RWPE1 (cell line): ENCODE results near the gene PLGRKT.
"Not testable (repeated sequence)": the region's sequence is repeated elsewhere in the genome, so short reads cannot be mapped to it uniquely, and the experiment has no call there.

Source experiments
- CTCF ChIA-PET: fragments of 350-600 bp; sonication (Branson Sonifier 250); formaldehyde crosslinking; extraction: SDS; loops from one replicate; lab custom pipeline; 2021; lab: Yijun Ruan, JAX
- POLR2A ChIA-PET: fragments of 400-600 bp; formaldehyde crosslinking; extraction: SDS; loops from one replicate; lab custom pipeline; 2020; ENCODE audit warnings: antibody characterized with exemption; ENCODE audit not compliant: low non-redundant PET; lab: Yijun Ruan, JAX
- DNase-seq: peaks from one replicate; pipeline ENCODE4 v3.0.0; 2012; ENCODE audit warnings: low spot score
- H3K27ac ChIP-seq: fragments of 450-650 bp; 2 replicates; pipeline ENCODE4 v1.5.1; 2017
- CTCF ChIP-seq: fragments of 450-650 bp; conservative IDR thresholded peaks from 2 replicates; pipeline ENCODE4 v1.5.1; 2017; ENCODE audit warnings: low read depth, mild to moderate bottlenecking

PLGRKT gene

GRCh38 chr9:5326187-5326586 is 111.5 kb downstream of the PLGRKT start:
- no peak overlapping the region for H3K27ac ChIP-seq
- CTCF ChIA-PET: interaction anchor here (0.7 kb wide), 2 partner anchors 9 to 140 kb away, joined by 3 to 5 read pairs; no protein-coding TSS in a partner anchor
- POLR2A ChIA-PET: no interaction called here
- no peak for TF ChIP-seq CTCF
- DNase-seq: no peak

- POLR2A ChIA-PET, DNase-seq, H3K27ac ChIP-seq: not testable (repeated sequence)
- CTCF ChIA-PET: interaction anchor here (0.6 kb wide), 1 partner anchor 30 kb away, joined by 4 read pairs; no protein-coding TSS in a partner anchor
Observed at GRCh38 chr9:5321601-5322000, 116.1 kb downstream of the PLGRKT start.

- POLR2A ChIA-PET: no interaction called here
Observed at GRCh38 chr9:5321058-5321457, 116.7 kb downstream of the PLGRKT start.

DNA sequence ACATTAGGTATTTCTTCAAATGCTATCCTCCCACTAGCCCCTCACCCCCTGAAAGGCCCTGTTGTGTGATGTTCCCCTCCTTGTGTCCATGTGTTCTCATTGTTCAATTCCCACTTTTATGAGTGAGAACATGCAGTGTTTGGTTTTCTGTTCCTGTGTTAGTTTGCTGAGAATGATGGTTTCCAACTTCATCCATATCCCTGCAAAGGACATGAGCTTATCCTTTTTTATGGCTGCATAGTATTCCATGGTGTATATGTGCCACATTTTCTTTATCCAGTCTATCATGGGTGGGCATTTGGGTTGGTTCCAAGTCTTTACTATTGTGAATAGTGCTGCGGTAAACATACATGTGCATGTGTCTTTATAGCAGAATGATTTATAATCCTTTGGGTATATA is 121.3 kb downstream of the PLGRKT start:
- POLR2A ChIA-PET, CTCF ChIA-PET, DNase-seq, H3K27ac ChIP-seq: not testable (repeated sequence)

More at GRCh38 chr9:5321058-5321457, 116.7 kb downstream of the PLGRKT start:
- TF ChIP-seq CTCF: no peak
- DNase-seq: no peak
- H3K27ac ChIP-seq: no peak overlapping the region
- CTCF ChIA-PET: no interaction called here

DNA sequence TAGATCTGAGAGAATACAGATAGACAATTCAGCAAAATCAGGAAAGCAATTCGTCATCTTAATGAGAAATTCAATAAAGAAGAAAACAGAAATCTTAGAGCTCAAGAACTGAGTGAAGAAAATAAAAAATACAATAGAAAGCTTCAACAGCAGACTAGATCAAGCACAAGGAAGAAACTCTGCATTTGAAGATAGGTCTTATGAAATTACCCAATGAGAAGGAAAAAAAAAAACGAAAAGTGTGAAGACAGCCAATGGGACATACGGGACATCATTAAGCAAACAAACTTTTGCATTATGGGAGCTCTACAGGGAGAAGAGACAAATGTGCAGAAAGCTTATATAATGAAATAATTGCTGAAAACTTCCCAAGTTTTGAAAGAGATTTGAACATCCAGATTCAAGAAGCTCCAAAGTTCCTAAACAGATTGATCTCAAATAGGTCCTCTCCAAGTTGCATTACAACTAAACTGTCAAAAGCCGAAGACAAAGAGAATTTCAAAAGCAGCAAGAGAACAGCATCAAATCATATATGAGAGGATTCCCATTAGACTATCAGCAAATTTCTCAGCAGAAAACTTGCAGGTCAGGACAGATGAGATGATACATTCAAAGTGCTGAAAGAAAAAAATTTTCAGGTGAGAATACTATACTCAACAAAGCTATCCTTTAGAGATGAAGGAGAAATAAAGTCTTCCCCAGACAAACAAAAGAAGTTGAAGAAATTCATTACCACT is 122.4 kb downstream of the PLGRKT start:
- TF ChIP-seq CTCF: no peak
- no peak for DNase-seq
- H3K27ac ChIP-seq: no peak overlapping the region
- ChIA-PET POLR2A (no interaction called here), CTCF (no interaction called here)

DNA sequence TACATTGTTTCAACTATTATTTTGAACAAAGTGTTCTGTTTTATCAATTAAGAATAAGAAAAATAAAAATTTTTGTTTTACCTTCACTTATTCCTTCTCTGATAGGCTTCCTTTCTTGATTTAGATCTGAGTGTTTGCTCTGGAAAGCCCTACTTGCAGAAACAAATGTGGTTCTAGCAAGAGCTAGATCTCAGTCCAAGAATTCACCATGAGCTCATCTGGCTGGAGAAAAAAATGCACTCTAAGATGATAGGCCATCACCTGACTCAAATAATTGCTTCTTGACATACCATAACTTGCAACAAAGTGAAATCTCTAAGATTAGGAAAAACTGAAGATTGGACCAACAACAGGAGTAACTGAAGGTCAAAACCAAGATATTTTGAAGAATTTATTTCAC is 126.9 kb downstream of the PLGRKT start:
- TF ChIP-seq CTCF: no peak
- POLR2A ChIA-PET: no interaction called here
- CTCF ChIA-PET: interaction anchor here (0.7 kb wide), 1 partner anchor 74 kb away, joined by 4 read pairs; no protein-coding TSS in a partner anchor
- no peak for DNase-seq
- H3K27ac ChIP-seq: no peak overlapping the region
